ENCODE results near the gene PHACTR1.

PHACTR1 gene

DNA sequence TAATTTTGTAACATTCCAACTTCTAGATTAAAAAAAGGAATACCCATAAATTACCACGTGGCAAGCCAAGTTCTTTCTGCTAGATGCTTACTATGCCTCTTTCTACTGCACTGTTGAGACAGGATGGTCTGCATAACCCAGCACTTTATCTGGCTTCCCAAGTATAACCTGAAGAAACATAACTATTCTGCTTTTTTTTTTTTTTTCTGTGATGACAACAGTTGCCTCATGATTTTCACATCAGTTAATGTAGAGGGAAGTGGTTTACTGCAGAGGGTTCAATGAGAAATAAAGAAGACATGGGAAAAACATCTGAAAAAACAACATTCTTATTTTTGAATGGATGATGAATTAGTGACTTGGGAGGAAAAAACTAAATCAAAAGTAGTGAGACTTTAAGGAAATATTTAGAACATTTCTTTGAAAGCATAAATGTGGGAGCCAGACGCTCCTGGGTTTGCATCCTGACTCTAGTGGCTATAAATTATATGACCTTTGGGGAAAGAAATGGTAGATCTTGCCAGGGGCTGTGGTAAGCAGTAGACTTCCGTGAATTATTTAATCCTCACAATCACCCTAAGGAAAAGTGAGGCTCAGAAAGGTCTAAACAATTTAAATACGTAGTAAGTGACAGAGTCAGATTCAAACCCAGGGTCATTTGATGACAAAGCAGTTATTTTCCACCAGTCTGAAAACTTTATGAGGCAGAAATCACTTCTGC is 230.7 kb downstream of the PHACTR1 start:
- TF ChIP-seq, protein P1, sequence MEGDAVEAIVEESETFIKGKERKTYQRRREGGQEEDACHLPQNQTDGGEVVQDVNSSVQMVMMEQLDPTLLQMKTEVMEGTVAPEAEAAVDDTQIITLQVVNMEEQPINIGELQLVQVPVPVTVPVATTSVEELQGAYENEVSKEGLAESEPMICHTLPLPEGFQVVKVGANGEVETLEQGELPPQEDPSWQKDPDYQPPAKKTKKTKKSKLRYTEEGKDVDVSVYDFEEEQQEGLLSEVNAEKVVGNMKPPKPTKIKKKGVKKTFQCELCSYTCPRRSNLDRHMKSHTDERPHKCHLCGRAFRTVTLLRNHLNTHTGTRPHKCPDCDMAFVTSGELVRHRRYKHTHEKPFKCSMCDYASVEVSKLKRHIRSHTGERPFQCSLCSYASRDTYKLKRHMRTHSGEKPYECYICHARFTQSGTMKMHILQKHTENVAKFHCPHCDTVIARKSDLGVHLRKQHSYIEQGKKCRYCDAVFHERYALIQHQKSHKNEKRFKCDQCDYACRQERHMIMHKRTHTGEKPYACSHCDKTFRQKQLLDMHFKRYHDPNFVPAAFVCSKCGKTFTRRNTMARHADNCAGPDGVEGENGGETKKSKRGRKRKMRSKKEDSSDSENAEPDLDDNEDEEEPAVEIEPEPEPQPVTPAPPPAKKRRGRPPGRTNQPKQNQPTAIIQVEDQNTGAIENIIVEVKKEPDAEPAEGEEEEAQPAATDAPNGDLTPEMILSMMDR (IDR thresholded peaks at IDR 0.05; ENCODE audit: low read depth, low read length, missing control alignments), result no peak
- no peak for DNase-seq (ENCODE audit: extremely low read depth, low read depth)
- H3K4me3 ChIP-seq (replicated peaks; ENCODE audit: low read depth, low read length), result no peak overlapping the region

DNA sequence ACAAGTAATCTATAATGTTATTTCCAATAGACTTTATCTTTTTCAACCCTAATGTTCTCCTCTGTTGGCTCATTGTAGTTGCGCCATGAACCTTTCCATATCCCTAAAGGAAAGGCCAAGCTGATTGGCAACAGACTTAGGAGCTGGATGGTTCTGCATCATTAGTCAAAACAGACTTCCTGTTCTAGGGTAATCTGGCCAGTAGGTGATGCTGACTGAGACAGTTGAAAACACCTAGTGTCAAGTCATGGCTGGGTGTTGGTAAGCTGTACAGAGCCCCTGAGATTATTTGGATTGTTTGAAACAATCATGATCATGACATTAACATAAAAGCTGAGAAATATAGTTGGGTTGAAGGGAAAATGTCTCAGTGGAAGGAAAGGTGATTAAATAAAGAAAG is 231.4 kb downstream of the PHACTR1 start:
- no peak for DNase-seq (ENCODE audit: extremely low read depth, low read depth)
- no peak overlapping the region for H3K4me3 ChIP-seq (replicated peaks; ENCODE audit: low read depth, low read length)
- TF ChIP-seq, protein P1 (IDR thresholded peaks at IDR 0.05; ENCODE audit: low read depth, low read length, missing control alignments), result no peak

- TF ChIP-seq, protein P1 (IDR thresholded peaks at IDR 0.05; ENCODE audit: low read depth, low read length, missing control alignments), result no peak
These were observed 234.4 kb downstream of the PHACTR1 start for GRCh38 chr6:12950976-12951375.

GRCh38 chr6:12951415-12951814 is 234.8 kb downstream of the PHACTR1 start:
- DNase-seq (ENCODE audit: extremely low read depth, low read depth), result no peak
- H3K4me3 ChIP-seq (replicated peaks; ENCODE audit: low read depth, low read length), result no peak overlapping the region
- TF ChIP-seq, protein P1 (IDR thresholded peaks at IDR 0.05; ENCODE audit: low read depth, low read length, missing control alignments), result no peak

More at GRCh38 chr6:12950976-12951375, 234.4 kb downstream of the PHACTR1 start:
- no peak for DNase-seq (ENCODE audit: extremely low read depth, low read depth)
- no peak overlapping the region for H3K4me3 ChIP-seq (replicated peaks; ENCODE audit: low read depth, low read length)

DNA sequence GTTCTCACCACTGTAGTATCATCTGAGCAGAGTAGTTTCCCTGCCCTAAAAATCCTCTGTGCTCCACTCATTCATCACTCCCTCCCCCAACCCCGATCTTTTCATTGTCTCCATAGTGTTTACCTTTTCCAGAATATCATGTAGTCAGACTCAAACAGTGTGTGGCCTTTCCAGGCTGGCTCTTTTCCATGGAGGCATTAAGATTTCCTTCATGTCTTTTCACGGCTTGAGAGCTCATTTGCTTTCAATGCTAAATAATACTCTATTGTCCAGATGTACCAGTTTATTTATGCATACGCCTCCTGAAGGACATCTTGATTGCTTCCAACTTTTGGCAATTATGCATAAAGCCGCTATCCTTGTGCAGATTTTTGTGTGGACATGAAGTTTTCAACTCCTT is 235.8 kb downstream of the PHACTR1 start:
- no peak for DNase-seq (ENCODE audit: extremely low read depth, low read depth)

DNA sequence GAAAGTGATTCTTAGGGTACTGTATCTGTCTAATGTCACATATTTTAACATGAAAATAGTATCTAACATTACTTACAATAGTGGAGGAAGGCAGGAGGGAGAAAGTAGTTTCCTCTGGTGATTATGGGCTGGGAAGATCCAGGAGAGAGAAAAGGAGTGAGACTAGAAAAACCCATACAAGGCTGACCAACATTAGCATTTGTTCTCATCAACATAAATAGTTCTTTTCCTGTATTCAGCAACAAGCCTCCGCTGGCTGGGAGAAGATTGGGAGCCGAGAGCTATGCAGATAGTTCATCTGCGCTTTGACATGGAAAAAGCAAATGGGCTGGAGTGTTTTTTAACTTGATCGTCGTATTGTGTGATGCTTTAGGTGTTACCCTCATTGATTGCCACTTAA is 239.4 kb downstream of the PHACTR1 start:
- TF ChIP-seq, protein P1 (IDR thresholded peaks at IDR 0.05; ENCODE audit: low read depth, low read length, missing control alignments), result no peak
- no peak overlapping the region for H3K4me3 ChIP-seq (replicated peaks; ENCODE audit: low read depth, low read length)
- no peak for DNase-seq (ENCODE audit: extremely low read depth, low read depth)

More for the DNA sequence above, 235.8 kb downstream of the PHACTR1 start:
- H3K4me3 ChIP-seq (replicated peaks; ENCODE audit: low read depth, low read length), result no peak overlapping the region
- TF ChIP-seq, protein P1 (IDR thresholded peaks at IDR 0.05; ENCODE audit: low read depth, low read length, missing control alignments), result no peak

DNA sequence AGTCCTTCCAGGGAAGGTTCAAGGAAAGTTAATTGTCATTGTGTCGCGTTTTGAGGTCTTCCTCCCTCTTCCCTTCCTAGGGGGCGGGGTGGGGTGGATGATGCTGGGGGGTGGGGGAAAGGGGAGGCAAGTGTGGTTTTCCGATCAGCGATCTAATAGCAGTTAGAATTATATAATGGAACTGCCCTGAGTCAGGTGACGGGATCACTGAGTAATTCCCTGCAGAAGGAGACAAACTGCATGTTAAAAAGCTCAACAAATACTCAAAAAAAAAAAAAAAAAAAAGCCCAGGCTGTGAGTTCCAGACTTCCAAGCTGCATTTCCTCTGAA is 240.4 kb downstream of the PHACTR1 start:
- TF ChIP-seq, protein P1 (IDR thresholded peaks at IDR 0.05; ENCODE audit: low read depth, low read length, missing control alignments), result no peak
- peak overlapping the region; percentile 63 for H3K4me3 ChIP-seq (replicated peaks; ENCODE audit: low read depth, low read length)
- DNase-seq (ENCODE audit: extremely low read depth, low read depth), result no peak
